ENCODE results near the gene HAT1. TPM values are rescaled to one million over a fixed set of nuclear protein-coding genes. Genes with fewer than 3 reads are reported as not detected.

The HAT1 gene
- 28.3 TPM for total RNA-seq

GRCh38 chr2:171922230-171923022, at the start of gene HAT1:
Gene HAT1 (plus strand): TSS chr2:171922461. CDS start chr2:171922501, 40 bp downstream.
- TF ChIP-seq, protein P1, sequence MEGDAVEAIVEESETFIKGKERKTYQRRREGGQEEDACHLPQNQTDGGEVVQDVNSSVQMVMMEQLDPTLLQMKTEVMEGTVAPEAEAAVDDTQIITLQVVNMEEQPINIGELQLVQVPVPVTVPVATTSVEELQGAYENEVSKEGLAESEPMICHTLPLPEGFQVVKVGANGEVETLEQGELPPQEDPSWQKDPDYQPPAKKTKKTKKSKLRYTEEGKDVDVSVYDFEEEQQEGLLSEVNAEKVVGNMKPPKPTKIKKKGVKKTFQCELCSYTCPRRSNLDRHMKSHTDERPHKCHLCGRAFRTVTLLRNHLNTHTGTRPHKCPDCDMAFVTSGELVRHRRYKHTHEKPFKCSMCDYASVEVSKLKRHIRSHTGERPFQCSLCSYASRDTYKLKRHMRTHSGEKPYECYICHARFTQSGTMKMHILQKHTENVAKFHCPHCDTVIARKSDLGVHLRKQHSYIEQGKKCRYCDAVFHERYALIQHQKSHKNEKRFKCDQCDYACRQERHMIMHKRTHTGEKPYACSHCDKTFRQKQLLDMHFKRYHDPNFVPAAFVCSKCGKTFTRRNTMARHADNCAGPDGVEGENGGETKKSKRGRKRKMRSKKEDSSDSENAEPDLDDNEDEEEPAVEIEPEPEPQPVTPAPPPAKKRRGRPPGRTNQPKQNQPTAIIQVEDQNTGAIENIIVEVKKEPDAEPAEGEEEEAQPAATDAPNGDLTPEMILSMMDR (IDR thresholded peaks at IDR 0.05): no peak
- intact Hi-C loops (cut with DNase I): loop anchor here (1.0 to 5.0 kb wide), 10 partner anchors 28 to 762 kb away; partner anchors contain the start of genes CYBRD1, DYNC1I2, METAP1D and PDK1
- no peaks in the 10 kb centered on the region for H3K9me3 ChIP-seq
- H3K27ac ChIP-seq: peak within 1 kb of the TSS; percentile 90 to 94
- H3K36me3 ChIP-seq: peaks cover 5 to 8% of the 10 kb centered on the region in 2 donors
- H3K27me3 ChIP-seq: no peaks in the 10 kb centered on the region
- H3K4me1 ChIP-seq: peaks cover 8 to 16% of the 10 kb centered on the region in 2 donors
- peak within 1 kb of the TSS; percentile 87 to 97 for H3K4me3 ChIP-seq
- peak; percentile 84 to 98 for DNase-seq (ENCODE audit: low spot score in 2 of 2)

DNA sequence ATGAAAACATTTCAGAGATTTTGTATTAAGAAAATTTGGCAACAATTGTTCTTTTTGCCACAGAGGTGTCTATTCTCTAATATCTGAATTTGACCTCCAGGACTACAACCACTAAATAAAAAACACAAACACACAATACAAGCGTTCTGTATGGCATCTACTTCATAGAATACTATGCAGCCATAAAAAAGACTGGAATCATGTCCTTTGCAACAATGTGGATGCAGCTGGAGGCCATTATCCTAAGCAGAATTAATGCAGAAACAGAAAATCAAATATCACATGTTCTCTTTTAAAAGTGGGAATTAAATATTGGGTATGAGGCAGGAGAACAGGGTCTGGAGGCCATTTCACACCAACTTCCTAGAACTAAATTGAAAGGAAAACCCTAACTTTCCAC, 47.7 kb upstream of the HAT1 start:
- Histone ChIP-seq H3K27ac (no peak overlapping the region), H3K4me3 (no peak overlapping the region), H3K9me3 (no peaks in the 10 kb centered on the region), H3K27me3 (no peaks in the 10 kb centered on the region), H3K4me1 (peaks cover 0 to 12% of the 10 kb centered on the region in 2 donors), H3K36me3 (peaks cover 0 to 3% of the 10 kb centered on the region in 2 donors)
- intact Hi-C loops (cut with DNase I): no loop called here
- TF ChIP-seq, protein P1 (IDR thresholded peaks at IDR 0.05): no peak
- no peak for DNase-seq (ENCODE audit: low spot score in 2 of 2)

DNA sequence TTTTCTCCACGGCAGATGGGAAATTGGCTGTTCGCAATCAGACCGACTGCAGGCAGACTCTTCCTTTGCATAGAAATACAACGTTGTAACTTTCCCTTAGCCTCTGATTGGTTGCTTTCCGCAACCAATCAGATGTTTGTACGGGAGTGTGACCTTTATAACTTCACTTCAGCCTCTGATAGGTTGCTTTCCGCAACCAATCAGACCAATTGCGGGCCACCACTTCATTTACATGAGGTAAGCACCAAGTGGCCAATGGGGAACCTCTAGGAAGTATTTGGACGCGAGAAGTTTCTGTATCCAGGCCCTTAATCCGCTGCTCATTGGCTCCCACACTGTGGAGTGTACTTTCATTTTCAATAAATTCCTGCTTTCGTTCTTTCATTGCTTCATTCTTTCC, 47.3 kb upstream of the HAT1 start:
- Histone ChIP-seq H3K4me3 (no peak overlapping the region), H3K9me3 (no peaks in the 10 kb centered on the region), H3K4me1 (peaks cover 0 to 14% of the 10 kb centered on the region in 2 donors), H3K36me3 (peaks cover 0 to 3% of the 10 kb centered on the region in 2 donors), H3K27ac (no peak overlapping the region), H3K27me3 (no peaks in the 10 kb centered on the region)
- intact Hi-C loops (cut with DNase I): no loop called here
- DNase-seq (ENCODE audit: low spot score in 2 of 2): no peak
- TF ChIP-seq, protein P1 (IDR thresholded peaks at IDR 0.05): no peak

DNA sequence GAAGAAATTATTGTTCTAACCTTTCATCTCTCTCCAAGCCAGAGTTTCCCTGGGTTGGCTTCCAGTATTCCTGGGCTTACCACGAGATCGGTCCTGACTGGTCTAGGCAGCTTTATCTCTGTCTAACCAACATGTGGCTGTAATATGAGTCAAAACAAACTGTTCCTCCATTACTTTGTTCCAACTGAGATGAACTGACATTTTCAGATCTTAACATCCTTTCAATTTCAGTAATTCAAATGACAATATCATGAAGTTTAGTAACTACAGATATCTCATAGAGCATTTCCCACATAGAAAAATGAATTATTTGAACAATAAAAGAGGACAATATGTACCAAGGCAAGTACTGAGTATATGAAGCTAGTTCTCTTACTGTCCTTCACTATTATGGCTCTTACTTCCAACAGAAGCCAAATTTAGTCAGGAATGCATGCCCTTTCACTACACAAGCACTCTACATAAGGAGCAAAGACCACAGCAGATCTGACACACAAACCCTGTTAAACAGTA, 43.7 kb upstream of the HAT1 start:
- intact Hi-C loops (cut with DNase I): no loop called here
- peaks cover 0 to 14% of the 10 kb centered on the region in 2 donors for H3K4me1 ChIP-seq

GRCh38 chr2:171879865-171880264, 42.4 kb upstream of the HAT1 start:
- no peak overlapping the region for H3K4me3 ChIP-seq
- TF ChIP-seq, protein P1 (IDR thresholded peaks at IDR 0.05): no peak

More for the DNA sequence above, 43.7 kb upstream of the HAT1 start:
- TF ChIP-seq, protein P1 (IDR thresholded peaks at IDR 0.05): no peak
- H3K27ac ChIP-seq: peak overlapping the region; percentile 37 to 73
- H3K36me3 ChIP-seq: no peaks in the 10 kb centered on the region
- peak overlapping the region in 1 of 2 donors; percentile 26 for H3K4me3 ChIP-seq
- no peak for DNase-seq (ENCODE audit: low spot score in 2 of 2)
- no peaks in the 10 kb centered on the region for H3K27me3 ChIP-seq
- H3K9me3 ChIP-seq: no peaks in the 10 kb centered on the region

More at GRCh38 chr2:171879865-171880264, 42.4 kb upstream of the HAT1 start:
- no peaks in the 10 kb centered on the region for H3K36me3 ChIP-seq
- no peak overlapping the region for H3K27ac ChIP-seq
- H3K27me3 ChIP-seq: no peaks in the 10 kb centered on the region
- peaks cover 0 to 14% of the 10 kb centered on the region in 2 donors for H3K4me1 ChIP-seq
- no peaks in the 10 kb centered on the region for H3K9me3 ChIP-seq
- DNase-seq (ENCODE audit: low spot score in 2 of 2): no peak
- intact Hi-C loops (cut with DNase I): loop anchor here (5.0 kb wide), 1 partner anchor 42 kb away; the partner anchor contains the start of gene HAT1
